ENCODE data around the gene SMC1A. TPM values are rescaled to one million over a fixed set of nuclear protein-coding genes. Genes with fewer than 3 reads are reported as not detected.
A peak's percentile ranks its signal among the peaks of the same experiment; 100 is the strongest.

SMC1A gene
- total and polyA plus RNA-seq, 5 donors from 2014 or later = 37.1 to 74.9 (median 47.4) TPM

- peaks cover 26% of the 10 kb centered on the region for H3K4me1 ChIP-seq (ENCODE audit: control insufficient read depth, insufficient read depth, low read length, poor library complexity, severe bottlenecking)
- H3K9me3 ChIP-seq (ENCODE audit: control insufficient read depth in 2 of 2, low read length in 2 of 2) = no peaks in the 10 kb centered on the region
- H3K4me3 Mint-ChIP-seq = no peak overlapping the region
- ATAC-seq (ENCODE audit: low read depth in 2 of 2) = no peak
- no peak overlapping the region for H3K27ac ChIP-seq (ENCODE audit: insufficient read depth, low read length, poor library complexity, severe bottlenecking)
- H3K9me3 Mint-ChIP-seq = no peaks in the 10 kb centered on the region
- H3K27me3 ChIP-seq (ENCODE audit: control insufficient read depth, insufficient read depth, low read length) = no peaks in the 10 kb centered on the region
- no peaks in the 10 kb centered on the region for H3K27me3 Mint-ChIP-seq
- H3K36me3 Mint-ChIP-seq = peaks cover 3% of the 10 kb centered on the region
- peaks cover 5 to 46% (median 19%) of the 10 kb centered on the region in 4 donors for H3K4me1 Mint-ChIP-seq
- no peak overlapping the region for H3K4me3 ChIP-seq (ENCODE audit: low read depth, low read length)
- H3K36me3 ChIP-seq (ENCODE audit: control insufficient read depth, insufficient read depth, low read length) = no peaks in the 10 kb centered on the region
- DNase-seq = peak in 1 of 3 donors; percentile 35
- H3K27ac Mint-ChIP-seq = no peak overlapping the region
These were observed 14.8 kb upstream of the SMC1A start for GRCh38 chrX:53437206-53437605.

DNA sequence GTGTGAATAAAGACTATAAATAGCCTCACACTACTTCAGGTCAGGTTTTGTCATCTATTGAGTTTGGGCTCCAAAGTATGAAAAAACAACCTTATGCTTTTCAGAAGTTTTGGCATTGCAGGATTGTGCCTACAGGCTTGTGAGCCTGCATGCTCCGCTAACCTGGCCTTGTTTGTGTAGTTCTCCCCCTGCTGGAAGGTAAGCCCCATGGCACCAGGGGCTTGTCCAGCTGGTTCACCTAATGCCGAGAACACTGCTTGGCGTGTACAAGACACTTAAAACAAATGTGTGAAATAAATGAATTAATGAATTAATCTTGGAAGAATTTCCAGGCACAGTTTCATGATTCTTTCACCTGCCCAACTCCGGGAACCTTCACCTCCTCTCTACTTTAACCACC, 13.5 kb upstream of the SMC1A start:
- Mint-ChIP-seq H3K36me3 (peaks cover 3% of the 10 kb centered on the region), H3K9me3 (no peaks in the 10 kb centered on the region), H3K4me3 (peak overlapping the region; percentile 15 to 75 (median 36)), H3K4me1 (peaks cover 5 to 38% (median 19%) of the 10 kb centered on the region in 4 donors), H3K27ac (peak overlapping the region in 2 of 3 donors; percentile 20 to 77), H3K27me3 (no peaks in the 10 kb centered on the region)
- Histone ChIP-seq H3K4me3 (ENCODE audit: low read depth, low read length) (peak overlapping the region; percentile 13), H3K27me3 (ENCODE audit: control insufficient read depth, insufficient read depth, low read length) (no peaks in the 10 kb centered on the region), H3K27ac (ENCODE audit: insufficient read depth, low read length, poor library complexity, severe bottlenecking) (no peak overlapping the region), H3K4me1 (ENCODE audit: control insufficient read depth, insufficient read depth, low read length, poor library complexity, severe bottlenecking) (peaks cover 18% of the 10 kb centered on the region), H3K36me3 (ENCODE audit: control insufficient read depth, insufficient read depth, low read length) (peaks cover 5% of the 10 kb centered on the region), H3K9me3 (ENCODE audit: control insufficient read depth in 2 of 2, low read length in 2 of 2) (no peaks in the 10 kb centered on the region)
- peak; percentile 45 to 85 (median 73) for DNase-seq
- peak; percentile 64 to 73 for ATAC-seq (ENCODE audit: low read depth in 2 of 2)

- Histone ChIP-seq H3K4me1 (ENCODE audit: control insufficient read depth, insufficient read depth, low read length, poor library complexity, severe bottlenecking) (peaks cover 12% of the 10 kb centered on the region), H3K36me3 (ENCODE audit: control insufficient read depth, insufficient read depth, low read length) (peaks cover 15% of the 10 kb centered on the region), H3K27me3 (ENCODE audit: control insufficient read depth, insufficient read depth, low read length) (no peaks in the 10 kb centered on the region), H3K9me3 (ENCODE audit: control insufficient read depth in 2 of 2, low read length in 2 of 2) (no peaks in the 10 kb centered on the region), H3K4me3 (ENCODE audit: low read depth, low read length) (peak within 1 kb of the TSS; percentile 84), H3K27ac (ENCODE audit: insufficient read depth, low read length, poor library complexity, severe bottlenecking) (peak within 1 kb of the TSS; percentile 74)
- Mint-ChIP-seq H3K9me3 (no peaks in the 10 kb centered on the region), H3K36me3 (peaks cover 9% of the 10 kb centered on the region), H3K27ac (peak within 1 kb of the TSS; percentile 80 to 98 (median 94)), H3K4me3 (peak within 1 kb of the TSS; percentile 88 to 96 (median 94)), H3K4me1 (peaks cover 5 to 31% (median 19%) of the 10 kb centered on the region in 4 donors), H3K27me3 (no peaks in the 10 kb centered on the region)
- DNase-seq (peak; percentile 82 to 91 (median 83)), ATAC-seq (ENCODE audit: low read depth in 2 of 2) (peak; percentile 97 to 98)
These were observed 11.5 kb upstream of the SMC1A start, which contains the start of gene HSD17B10 for GRCh38 chrX:53433651-53434639. HSD17B10 (minus strand) TSS chrX:53434370; CDS start chrX:53434345, 25 bp downstream.

DNA sequence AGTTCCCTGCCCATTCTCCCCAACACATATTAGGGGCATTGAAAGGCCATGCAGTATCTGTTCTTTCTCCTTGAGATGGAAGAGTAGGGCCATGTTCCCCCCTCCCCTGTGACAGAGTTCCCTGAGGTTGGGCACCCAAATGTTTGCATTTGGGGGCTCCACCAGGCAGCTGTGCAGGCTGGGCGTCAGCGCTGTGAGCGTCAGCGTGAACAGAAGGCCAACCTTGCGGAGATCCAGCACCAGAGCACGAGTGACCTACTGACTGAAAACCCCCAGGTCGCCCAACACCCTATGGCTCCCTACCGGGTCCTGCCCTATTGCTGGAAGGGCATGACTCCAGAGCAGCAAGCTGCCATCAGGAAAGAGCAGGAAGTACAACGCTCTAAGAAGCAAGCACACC, 7.8 kb upstream of the SMC1A start:
- Mint-ChIP-seq H3K4me3 (peak overlapping the region in 1 of 4 donors; percentile 36), H3K9me3 (no peaks in the 10 kb centered on the region), H3K27me3 (no peaks in the 10 kb centered on the region), H3K27ac (peak overlapping the region in 1 of 3 donors; percentile 63), H3K4me1 (peaks cover 5 to 22% (median 10%) of the 10 kb centered on the region in 4 donors), H3K36me3 (peaks cover 9% of the 10 kb centered on the region)
- Histone ChIP-seq H3K4me3 (ENCODE audit: low read depth, low read length) (no peak overlapping the region), H3K36me3 (ENCODE audit: control insufficient read depth, insufficient read depth, low read length) (peaks cover 15% of the 10 kb centered on the region), H3K27me3 (ENCODE audit: control insufficient read depth, insufficient read depth, low read length) (no peaks in the 10 kb centered on the region), H3K4me1 (ENCODE audit: control insufficient read depth, insufficient read depth, low read length, poor library complexity, severe bottlenecking) (peaks cover 9% of the 10 kb centered on the region), H3K27ac (ENCODE audit: insufficient read depth, low read length, poor library complexity, severe bottlenecking) (no peak overlapping the region), H3K9me3 (ENCODE audit: control insufficient read depth in 2 of 2, low read length in 2 of 2) (no peaks in the 10 kb centered on the region)
- no peak for ATAC-seq (ENCODE audit: low read depth in 2 of 2)
- DNase-seq = no peak

GRCh38 chrX:53429755-53430154, 7.3 kb upstream of the SMC1A start:
- Mint-ChIP-seq H3K4me3 (no peak overlapping the region), H3K4me1 (peaks cover 4 to 18% (median 9%) of the 10 kb centered on the region in 4 donors), H3K27ac (peak overlapping the region in 1 of 3 donors; percentile 13), H3K9me3 (no peaks in the 10 kb centered on the region), H3K27me3 (no peaks in the 10 kb centered on the region), H3K36me3 (peaks cover 9% of the 10 kb centered on the region)
- DNase-seq = no peak
- peaks cover 15% of the 10 kb centered on the region for H3K36me3 ChIP-seq (ENCODE audit: control insufficient read depth, insufficient read depth, low read length)
- peaks cover 9% of the 10 kb centered on the region for H3K4me1 ChIP-seq (ENCODE audit: control insufficient read depth, insufficient read depth, low read length, poor library complexity, severe bottlenecking)
- H3K27me3 ChIP-seq (ENCODE audit: control insufficient read depth, insufficient read depth, low read length) = no peaks in the 10 kb centered on the region
- no peak for ATAC-seq (ENCODE audit: low read depth in 2 of 2)
- no peak overlapping the region for H3K4me3 ChIP-seq (ENCODE audit: low read depth, low read length)
- no peak overlapping the region for H3K27ac ChIP-seq (ENCODE audit: insufficient read depth, low read length, poor library complexity, severe bottlenecking)
- H3K9me3 ChIP-seq (ENCODE audit: control insufficient read depth in 2 of 2, low read length in 2 of 2) = no peaks in the 10 kb centered on the region

DNA sequence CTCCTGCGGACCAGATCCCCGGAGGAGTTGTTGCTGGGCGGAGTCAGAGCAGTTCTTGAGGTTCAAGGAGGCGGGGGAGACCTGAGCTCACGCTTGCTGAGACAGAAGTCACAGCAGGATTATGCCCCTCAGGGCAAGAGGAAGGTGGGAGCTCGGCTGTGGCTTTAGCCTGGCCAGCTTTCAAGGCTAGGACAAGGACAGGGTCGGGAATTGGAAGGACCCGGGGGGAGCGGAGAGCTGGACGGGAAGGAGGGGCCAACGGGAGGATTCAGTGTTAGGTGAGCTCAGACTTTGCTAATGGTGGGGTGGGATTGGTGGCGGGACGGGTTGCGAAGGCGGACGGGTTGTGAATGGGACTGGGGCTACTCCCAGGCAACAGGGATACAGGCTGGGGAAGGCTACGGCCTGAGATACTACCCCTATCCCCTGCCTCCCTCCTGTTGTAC, 430 bp upstream of the SMC1A start, which contains the start of gene RIBC1:
Gene RIBC1 (plus strand): TSS at position 13 of the 446 bp plus-strand sequence. CDS start 3,404 bp downstream, outside the sequence.
- H3K27ac Mint-ChIP-seq = peak within 1 kb of the TSS; percentile 97 to 99 (median 98)
- peak within 1 kb of the TSS; percentile 95 for H3K27ac ChIP-seq (ENCODE audit: insufficient read depth, low read length, poor library complexity, severe bottlenecking)
- H3K4me3 Mint-ChIP-seq = peak within 1 kb of the TSS; percentile 88 to 99 (median 98)
- peaks cover 4 to 44% (median 19%) of the 10 kb centered on the region in 4 donors for H3K4me1 Mint-ChIP-seq
- peaks cover 22% of the 10 kb centered on the region for H3K4me1 ChIP-seq (ENCODE audit: control insufficient read depth, insufficient read depth, low read length, poor library complexity, severe bottlenecking)
- H3K27me3 Mint-ChIP-seq = no peaks in the 10 kb centered on the region
- H3K36me3 Mint-ChIP-seq = peaks cover 4% of the 10 kb centered on the region
- ATAC-seq (ENCODE audit: low read depth in 2 of 2) (no peak), DNase-seq (no peak)
- H3K36me3 ChIP-seq (ENCODE audit: control insufficient read depth, insufficient read depth, low read length) = no peaks in the 10 kb centered on the region
- H3K9me3 Mint-ChIP-seq = no peaks in the 10 kb centered on the region
- peak within 1 kb of the TSS; percentile 83 for H3K4me3 ChIP-seq (ENCODE audit: low read depth, low read length)
- H3K9me3 ChIP-seq (ENCODE audit: control insufficient read depth in 2 of 2, low read length in 2 of 2) = no peaks in the 10 kb centered on the region
- no peaks in the 10 kb centered on the region for H3K27me3 ChIP-seq (ENCODE audit: control insufficient read depth, insufficient read depth, low read length)

DNA sequence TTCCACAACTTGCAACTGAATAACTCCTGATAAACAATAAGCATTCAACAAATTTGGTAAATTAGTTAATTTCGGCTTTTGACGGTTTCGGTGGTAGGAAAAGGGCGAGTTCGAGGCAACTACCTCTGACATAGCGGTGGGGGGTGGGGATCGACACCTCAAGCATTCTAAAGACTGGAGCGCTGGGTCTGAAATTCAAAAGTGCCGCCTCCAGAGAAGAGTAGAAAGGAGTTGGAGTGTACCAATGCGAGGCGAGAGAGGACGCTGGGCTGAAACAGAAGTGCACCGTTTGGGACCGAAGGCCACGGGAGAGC, 725 bp downstream of the SMC1A start:
- Mint-ChIP-seq H3K4me1 (peaks cover 10 to 54% (median 20%) of the 10 kb centered on the region in 4 donors), H3K27me3 (no peaks in the 10 kb centered on the region), H3K27ac (peak overlapping the region; percentile 97 to 99 (median 98)), H3K4me3 (peak overlapping the region; percentile 88 to 99 (median 98)), H3K36me3 (peaks cover 8% of the 10 kb centered on the region), H3K9me3 (no peaks in the 10 kb centered on the region)
- H3K4me1 ChIP-seq (ENCODE audit: control insufficient read depth, insufficient read depth, low read length, poor library complexity, severe bottlenecking) = peaks cover 24% of the 10 kb centered on the region
- peak overlapping the region; percentile 95 for H3K27ac ChIP-seq (ENCODE audit: insufficient read depth, low read length, poor library complexity, severe bottlenecking)
- peak overlapping the region; percentile 83 for H3K4me3 ChIP-seq (ENCODE audit: low read depth, low read length)
- no peaks in the 10 kb centered on the region for H3K27me3 ChIP-seq (ENCODE audit: control insufficient read depth, insufficient read depth, low read length)
- H3K36me3 ChIP-seq (ENCODE audit: control insufficient read depth, insufficient read depth, low read length) = no peaks in the 10 kb centered on the region
- no peak for DNase-seq
- H3K9me3 ChIP-seq (ENCODE audit: control insufficient read depth in 2 of 2, low read length in 2 of 2) = no peaks in the 10 kb centered on the region
- peak; percentile 10 to 18 for ATAC-seq (ENCODE audit: low read depth in 2 of 2)

Data from CD4-positive, CD25-positive, alpha-beta regulatory T cell (primary cell).